ENCODE data around the gene MRPL40.
"Not testable (repeated sequence)": the region's sequence is repeated elsewhere in the genome, so short reads cannot be mapped to it uniquely, and the experiment has no call there.

Gene MRPL40

GRCh38 chr22:19407649-19408606 lies 24.4 kb upstream of the MRPL40 start:
- no peak for DNase-seq

- no peak for DNase-seq
Measured at GRCh38 chr22:19410941-19411689, 21.2 kb upstream of the MRPL40 start.

- DNase-seq: no peak
Measured at GRCh38 chr22:19411690-19412045, 20.7 kb upstream of the MRPL40 start.

- no peak for DNase-seq
Measured at GRCh38 chr22:19412478-19412877, 19.9 kb upstream of the MRPL40 start.

GRCh38 chr22:19412923-19413322 lies 19.4 kb upstream of the MRPL40 start:
- DNase-seq: no peak

- no peak for DNase-seq
Measured at GRCh38 chr22:19419086-19419463, 13.3 kb upstream of the MRPL40 start.

GRCh38 chr22:19419464-19420178 lies 12.7 kb upstream of the MRPL40 start:
- DNase-seq: no peak

- DNase-seq: no peak
Measured at GRCh38 chr22:19420321-19420720, 12.0 kb upstream of the MRPL40 start.

GRCh38 chr22:19422440-19423301 lies 9.7 kb upstream of the MRPL40 start:
- DNase-seq: no peak

- DNase-seq: no peak
Measured at GRCh38 chr22:19424186-19424500, 8.2 kb upstream of the MRPL40 start.

GRCh38 chr22:19429950-19430889 lies 2.1 kb upstream of the MRPL40 start:
- DNase-seq: no peak

GRCh38 chr22:19430890-19431541 lies 1.3 kb upstream of the MRPL40 start:
- DNase-seq: no peak

GRCh38 chr22:19431649-19432132 lies 654 bp upstream of the MRPL40 start, which contains the start of gene HIRA:
Gene HIRA (minus strand): TSS chr22:19431733. CDS start chr22:19431476, 257 bp downstream.
- peak; percentile 8 to 45 for DNase-seq

GRCh38 chr22:19434401-19434800 lies 2.1 kb downstream of the MRPL40 start:
- no peak for DNase-seq

- DNase-seq: no peak
Measured at GRCh38 chr22:19434829-19435580, 2.7 kb downstream of the MRPL40 start.

- not testable (repeated sequence) for DNase-seq
Measured at GRCh38 chr22:19436444-19437161, 4.3 kb downstream of the MRPL40 start.

GRCh38 chr22:19438298-19438697 lies 6.0 kb downstream of the MRPL40 start:
- DNase-seq: no peak

- DNase-seq: no peak
Measured at GRCh38 chr22:19440411-19441195, 8.3 kb downstream of the MRPL40 start.
